ENCODE data around the gene SIRT1.
"Not testable (repeated sequence)": the region's sequence is repeated elsewhere in the genome, so short reads cannot be mapped to it uniquely, and the experiment has no call there.

The SIRT1 gene

GRCh38 chr10:67877421-67877820, 7.0 kb upstream of the SIRT1 start:
- not testable (repeated sequence) for H3K9ac ChIP-seq (ENCODE audit: low read length in 2 of 2); H3K9me3 ChIP-seq (ENCODE audit: control insufficient read depth in 2 of 2, low read length in 2 of 2); H3K27ac ChIP-seq (ENCODE audit: low read length); H3K27me3 ChIP-seq (ENCODE audit: control insufficient read depth in 1 of 2, insufficient read depth in 2 of 2, low read length in 2 of 2); H3K4me3 ChIP-seq (ENCODE audit: low read length in 2 of 2); H3K4me1 ChIP-seq (ENCODE audit: control insufficient read depth, insufficient read depth, low read length); H3K36me3 ChIP-seq (ENCODE audit: control insufficient read depth in 2 of 2, insufficient read depth in 2 of 2, low read length in 2 of 2)

- Histone ChIP-seq H3K36me3 (ENCODE audit: control insufficient read depth in 2 of 2, insufficient read depth in 2 of 2, low read length in 2 of 2) (no peaks in the 10 kb centered on the region), H3K9ac (ENCODE audit: low read length in 2 of 2) (no peak overlapping the region), H3K27ac (ENCODE audit: low read length) (no peak overlapping the region)
Observed at GRCh38 chr10:67878133-67878532, 6.3 kb upstream of the SIRT1 start.

GRCh38 chr10:67883710-67884312, 645 bp upstream of the SIRT1 start:
- H3K36me3 ChIP-seq (ENCODE audit: control insufficient read depth in 2 of 2, insufficient read depth in 2 of 2, low read length in 2 of 2) = peaks cover 6 to 14% of the 10 kb centered on the region in 2 donors
- peak overlapping the region; percentile 92 for H3K27ac ChIP-seq (ENCODE audit: low read length)
- H3K4me1 ChIP-seq (ENCODE audit: control insufficient read depth, insufficient read depth, low read length) = peaks cover 17% of the 10 kb centered on the region
- peak overlapping the region; percentile 90 to 93 for H3K9ac ChIP-seq (ENCODE audit: low read length in 2 of 2)
- no peaks in the 10 kb centered on the region for H3K27me3 ChIP-seq (ENCODE audit: control insufficient read depth in 1 of 2, insufficient read depth in 2 of 2, low read length in 2 of 2)
- H3K4me3 ChIP-seq (ENCODE audit: low read length in 2 of 2) = peak overlapping the region; percentile 79 to 82
- H3K9me3 ChIP-seq (ENCODE audit: control insufficient read depth in 2 of 2, low read length in 2 of 2) = no peaks in the 10 kb centered on the region

More at GRCh38 chr10:67878133-67878532, 6.3 kb upstream of the SIRT1 start:
- no peaks in the 10 kb centered on the region for H3K9me3 ChIP-seq (ENCODE audit: control insufficient read depth in 2 of 2, low read length in 2 of 2)
- H3K27me3 ChIP-seq (ENCODE audit: control insufficient read depth in 1 of 2, insufficient read depth in 2 of 2, low read length in 2 of 2) = no peaks in the 10 kb centered on the region
- H3K4me1 ChIP-seq (ENCODE audit: control insufficient read depth, insufficient read depth, low read length) = no peaks in the 10 kb centered on the region
- H3K4me3 ChIP-seq (ENCODE audit: low read length in 2 of 2) = no peak overlapping the region

- Histone ChIP-seq H3K27me3 (ENCODE audit: control insufficient read depth in 1 of 2, insufficient read depth in 2 of 2, low read length in 2 of 2) (no peaks in the 10 kb centered on the region), H3K9ac (ENCODE audit: low read length in 2 of 2) (peak overlapping the region; percentile 71 to 93)
Observed at GRCh38 chr10:67884842-67885670, 600 bp downstream of the SIRT1 start.

GRCh38 chr10:67893637-67894036, 9.2 kb downstream of the SIRT1 start:
- no peak overlapping the region for H3K4me3 ChIP-seq (ENCODE audit: low read length in 2 of 2)
- H3K4me1 ChIP-seq (ENCODE audit: control insufficient read depth, insufficient read depth, low read length) = no peaks in the 10 kb centered on the region
- no peaks in the 10 kb centered on the region for H3K9me3 ChIP-seq (ENCODE audit: control insufficient read depth in 2 of 2, low read length in 2 of 2)
- peaks cover 23 to 37% of the 10 kb centered on the region in 2 donors for H3K36me3 ChIP-seq (ENCODE audit: control insufficient read depth in 2 of 2, insufficient read depth in 2 of 2, low read length in 2 of 2)
- H3K27ac ChIP-seq (ENCODE audit: low read length) = no peak overlapping the region
- H3K9ac ChIP-seq (ENCODE audit: low read length in 2 of 2) = no peak overlapping the region
- H3K27me3 ChIP-seq (ENCODE audit: control insufficient read depth in 1 of 2, insufficient read depth in 2 of 2, low read length in 2 of 2) = no peaks in the 10 kb centered on the region

More at GRCh38 chr10:67884842-67885670, 600 bp downstream of the SIRT1 start:
- Histone ChIP-seq H3K4me1 (ENCODE audit: control insufficient read depth, insufficient read depth, low read length) (peaks cover 17% of the 10 kb centered on the region), H3K9me3 (ENCODE audit: control insufficient read depth in 2 of 2, low read length in 2 of 2) (no peaks in the 10 kb centered on the region), H3K4me3 (ENCODE audit: low read length in 2 of 2) (peak overlapping the region; percentile 82 to 92), H3K27ac (ENCODE audit: low read length) (peak overlapping the region; percentile 92), H3K36me3 (ENCODE audit: control insufficient read depth in 2 of 2, insufficient read depth in 2 of 2, low read length in 2 of 2) (peaks cover 6 to 23% of the 10 kb centered on the region in 2 donors)

- no peak overlapping the region for H3K9ac ChIP-seq (ENCODE audit: low read length in 2 of 2)
- H3K27ac ChIP-seq (ENCODE audit: low read length) = no peak overlapping the region
- H3K4me1 ChIP-seq (ENCODE audit: control insufficient read depth, insufficient read depth, low read length) = no peaks in the 10 kb centered on the region
- no peak overlapping the region for H3K4me3 ChIP-seq (ENCODE audit: low read length in 2 of 2)
- H3K9me3 ChIP-seq (ENCODE audit: control insufficient read depth in 2 of 2, low read length in 2 of 2) = no peaks in the 10 kb centered on the region
- peaks cover 20 to 33% of the 10 kb centered on the region in 2 donors for H3K36me3 ChIP-seq (ENCODE audit: control insufficient read depth in 2 of 2, insufficient read depth in 2 of 2, low read length in 2 of 2)
- H3K27me3 ChIP-seq (ENCODE audit: control insufficient read depth in 1 of 2, insufficient read depth in 2 of 2, low read length in 2 of 2) = no peaks in the 10 kb centered on the region
Observed at GRCh38 chr10:67903581-67903980, 19.1 kb downstream of the SIRT1 start.

- no peak overlapping the region for H3K9ac ChIP-seq (ENCODE audit: low read length in 2 of 2)
- H3K27ac ChIP-seq (ENCODE audit: low read length) = no peak overlapping the region
- H3K4me3 ChIP-seq (ENCODE audit: low read length in 2 of 2) = no peak overlapping the region
- H3K4me1 ChIP-seq (ENCODE audit: control insufficient read depth, insufficient read depth, low read length) = no peaks in the 10 kb centered on the region
- no peaks in the 10 kb centered on the region for H3K9me3 ChIP-seq (ENCODE audit: control insufficient read depth in 2 of 2, low read length in 2 of 2)
- H3K36me3 ChIP-seq (ENCODE audit: control insufficient read depth in 2 of 2, insufficient read depth in 2 of 2, low read length in 2 of 2) = peaks cover 42 to 53% of the 10 kb centered on the region in 2 donors
- H3K27me3 ChIP-seq (ENCODE audit: control insufficient read depth in 1 of 2, insufficient read depth in 2 of 2, low read length in 2 of 2) = no peaks in the 10 kb centered on the region
Observed at GRCh38 chr10:67912331-67912946, 28.0 kb downstream of the SIRT1 start.

GRCh38 chr10:67914777-67915340, 30.4 kb downstream of the SIRT1 start:
- Histone ChIP-seq H3K9me3 (ENCODE audit: control insufficient read depth in 2 of 2, low read length in 2 of 2) (no peaks in the 10 kb centered on the region), H3K4me3 (ENCODE audit: low read length in 2 of 2) (no peak overlapping the region), H3K9ac (ENCODE audit: low read length in 2 of 2) (no peak overlapping the region), H3K27me3 (ENCODE audit: control insufficient read depth in 1 of 2, insufficient read depth in 2 of 2, low read length in 2 of 2) (no peaks in the 10 kb centered on the region), H3K36me3 (ENCODE audit: control insufficient read depth in 2 of 2, insufficient read depth in 2 of 2, low read length in 2 of 2) (peaks cover 35 to 39% of the 10 kb centered on the region in 2 donors), H3K27ac (ENCODE audit: low read length) (no peak overlapping the region), H3K4me1 (ENCODE audit: control insufficient read depth, insufficient read depth, low read length) (no peaks in the 10 kb centered on the region)

- Histone ChIP-seq H3K9ac (ENCODE audit: low read length in 2 of 2) (no peak overlapping the region), H3K9me3 (ENCODE audit: control insufficient read depth in 2 of 2, low read length in 2 of 2) (no peaks in the 10 kb centered on the region), H3K4me1 (ENCODE audit: control insufficient read depth, insufficient read depth, low read length) (no peaks in the 10 kb centered on the region), H3K36me3 (ENCODE audit: control insufficient read depth in 2 of 2, insufficient read depth in 2 of 2, low read length in 2 of 2) (peaks cover 24 to 28% of the 10 kb centered on the region in 2 donors), H3K4me3 (ENCODE audit: low read length in 2 of 2) (no peak overlapping the region), H3K27me3 (ENCODE audit: control insufficient read depth in 1 of 2, insufficient read depth in 2 of 2, low read length in 2 of 2) (no peaks in the 10 kb centered on the region), H3K27ac (ENCODE audit: low read length) (no peak overlapping the region)
Observed at GRCh38 chr10:67917169-67917568, 32.7 kb downstream of the SIRT1 start.

- no peaks in the 10 kb centered on the region for H3K9me3 ChIP-seq (ENCODE audit: control insufficient read depth in 2 of 2, low read length in 2 of 2)
- no peaks in the 10 kb centered on the region for H3K4me1 ChIP-seq (ENCODE audit: control insufficient read depth, insufficient read depth, low read length)
- no peaks in the 10 kb centered on the region for H3K27me3 ChIP-seq (ENCODE audit: control insufficient read depth in 1 of 2, insufficient read depth in 2 of 2, low read length in 2 of 2)
- no peak overlapping the region for H3K27ac ChIP-seq (ENCODE audit: low read length)
- H3K36me3 ChIP-seq (ENCODE audit: control insufficient read depth in 2 of 2, insufficient read depth in 2 of 2, low read length in 2 of 2) = peaks cover 21 to 26% of the 10 kb centered on the region in 2 donors
- H3K9ac ChIP-seq (ENCODE audit: low read length in 2 of 2) = no peak overlapping the region
- no peak overlapping the region for H3K4me3 ChIP-seq (ENCODE audit: low read length in 2 of 2)
Observed at GRCh38 chr10:67917679-67918078, 33.2 kb downstream of the SIRT1 start.

All from stomach smooth muscle (tissue), 2 donors.